Measurements from ENCODE around the gene FKBP15. TPM values are rescaled to one million over a fixed set of nuclear protein-coding genes. Genes with fewer than 3 reads are reported as not detected.

The FKBP15 gene
- total and polyA plus RNA-seq, 2 of the 13 experiments (the other 11 are each of a cell fraction or from before 2014, with no cell fraction given) = 12.3 to 18.6 TPM

DNA sequence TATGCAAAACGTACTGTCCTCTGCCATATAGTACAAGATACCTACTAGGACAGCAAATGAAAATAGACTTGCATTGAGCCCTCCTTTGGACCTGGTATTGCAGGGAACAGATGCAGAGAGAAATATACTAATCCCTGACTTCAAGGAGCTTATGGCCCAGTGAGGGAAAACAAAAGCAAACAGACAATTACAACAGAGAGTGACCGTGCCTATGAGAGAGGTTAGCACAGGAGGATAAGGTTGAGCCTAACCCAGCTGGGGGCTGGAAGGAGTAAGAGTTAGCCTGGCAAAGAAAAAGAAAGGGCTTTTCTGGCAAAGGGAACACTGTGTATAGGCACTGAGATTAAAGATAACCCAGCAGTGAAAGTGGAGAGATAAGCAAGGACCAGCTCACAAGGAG lies 48.8 kb upstream of the FKBP15 start (continued):
- TF ChIP-seq, protein P1, sequence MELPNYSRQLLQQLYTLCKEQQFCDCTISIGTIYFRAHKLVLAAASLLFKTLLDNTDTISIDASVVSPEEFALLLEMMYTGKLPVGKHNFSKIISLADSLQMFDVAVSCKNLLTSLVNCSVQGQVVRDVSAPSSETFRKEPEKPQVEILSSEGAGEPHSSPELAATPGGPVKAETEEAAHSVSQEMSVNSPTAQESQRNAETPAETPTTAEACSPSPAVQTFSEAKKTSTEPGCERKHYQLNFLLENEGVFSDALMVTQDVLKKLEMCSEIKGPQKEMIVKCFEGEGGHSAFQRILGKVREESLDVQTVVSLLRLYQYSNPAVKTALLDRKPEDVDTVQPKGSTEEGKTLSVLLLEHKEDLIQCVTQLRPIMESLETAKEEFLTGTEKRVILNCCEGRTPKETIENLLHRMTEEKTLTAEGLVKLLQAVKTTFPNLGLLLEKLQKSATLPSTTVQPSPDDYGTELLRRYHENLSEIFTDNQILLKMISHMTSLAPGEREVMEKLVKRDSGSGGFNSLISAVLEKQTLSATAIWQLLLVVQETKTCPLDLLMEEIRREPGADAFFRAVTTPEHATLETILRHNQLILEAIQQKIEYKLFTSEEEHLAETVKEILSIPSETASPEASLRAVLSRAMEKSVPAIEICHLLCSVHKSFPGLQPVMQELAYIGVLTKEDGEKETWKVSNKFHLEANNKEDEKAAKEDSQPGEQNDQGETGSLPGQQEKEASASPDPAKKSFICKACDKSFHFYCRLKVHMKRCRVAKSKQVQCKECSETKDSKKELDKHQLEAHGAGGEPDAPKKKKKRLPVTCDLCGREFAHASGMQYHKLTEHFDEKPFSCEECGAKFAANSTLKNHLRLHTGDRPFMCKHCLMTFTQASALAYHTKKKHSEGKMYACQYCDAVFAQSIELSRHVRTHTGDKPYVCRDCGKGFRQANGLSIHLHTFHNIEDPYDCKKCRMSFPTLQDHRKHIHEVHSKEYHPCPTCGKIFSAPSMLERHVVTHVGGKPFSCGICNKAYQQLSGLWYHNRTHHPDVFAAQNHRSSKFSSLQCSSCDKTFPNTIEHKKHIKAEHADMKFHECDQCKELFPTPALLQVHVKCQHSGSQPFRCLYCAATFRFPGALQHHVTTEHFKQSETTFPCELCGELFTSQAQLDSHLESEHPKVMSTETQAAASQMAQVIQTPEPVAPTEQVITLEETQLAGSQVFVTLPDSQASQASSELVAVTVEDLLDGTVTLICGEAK (IDR thresholded peaks at IDR 0.05) = no peak
- TF ChIP-seq, protein P1 (CRISPR knock-in tag; IDR thresholded peaks at IDR 0.05) = no peak

DNA sequence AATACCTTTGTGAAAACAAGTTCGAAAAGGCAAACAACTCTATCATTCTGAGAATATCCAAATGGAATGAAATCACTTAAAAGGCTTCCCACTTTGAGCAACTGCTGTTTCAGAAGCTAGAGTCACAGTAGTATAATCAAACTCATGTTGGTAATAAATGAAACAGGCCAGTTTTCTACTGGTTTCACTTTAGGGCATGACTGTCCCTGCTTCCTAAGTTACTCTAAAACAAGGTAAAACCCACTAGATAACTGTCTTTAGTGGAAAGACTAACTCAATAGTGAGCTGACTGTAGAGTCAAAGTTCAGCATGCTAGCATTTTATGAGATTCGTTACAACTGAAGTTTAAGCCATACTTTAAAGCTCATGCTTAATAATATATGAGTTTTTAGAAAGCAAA lies 48.3 kb upstream of the FKBP15 start:
- Histone ChIP-seq H4K20me1 (ENCODE audit: insufficient read depth, low read length) (no peaks in the 10 kb centered on the region; the same call in 1 of the 2 replicates), H3K79me2 (ENCODE audit: insufficient read depth, low read length) (peaks cover 7% of the 10 kb centered on the region), H3K27ac (ENCODE audit: extremely low read length, insufficient read depth, low read length) (no peak overlapping the region), H3K4me2 (ENCODE audit: low read depth, low read length) (no peak overlapping the region), H3K9ac (ENCODE audit: insufficient read depth, low read depth, low read length) (no peak overlapping the region), H3K36me3 (replicated peaks in 1 of 2; ENCODE audit: control insufficient read depth in 1 of 2, insufficient read depth in 2 of 2, low read length in 2 of 2) (peaks cover 16 to 51% of the 10 kb centered on the region in 2 experiments), H3K9me3 (ENCODE audit: low read length) (no peaks in the 10 kb centered on the region), H2AFZ (ENCODE audit: low read length) (no peak overlapping the region), H3K4me1 (ENCODE audit: insufficient read depth, low read length) (peaks cover 10% of the 10 kb centered on the region), H3K4me3 (replicated peaks in 1 of 3; ENCODE audit: insufficient read depth in 1 of 3, low read depth in 2 of 3, low read length in 3 of 3) (no peak overlapping the region), H3K27me3 (ENCODE audit: control insufficient read depth in 1 of 2, insufficient read depth in 2 of 2, low read length in 2 of 2) (no peaks in the 10 kb centered on the region)
- in situ Hi-C loops (cut with HindIII; ENCODE audit: extremely low pct_ligation_motif_present, low pct_unique_long_range_greater_than_20kb) (no loop called here), intact Hi-C loops (cut with micrococcal nuclease; ENCODE audit: unreplicated experiment) (no loop called here)
- BruUV-seq (replicated peaks) = no TSS peak
- FAIRE-seq = no peak
- ATAC-seq = no peak
- no peak for DNase-seq (ENCODE audit: low spot score)
- WGBS (ENCODE audit: low lambda C conversion rate) = 89% methylated on average over 2 of the region's 2 CpGs
- POLR2A ChIA-PET = no interaction called here
- CTCF ChIA-PET (ENCODE audit: low intra/inter-chr PET ratio, low total read pairs) = no interaction called here
- TF ChIP-seq MXI1 (IDR thresholded peaks at IDR 0.05; ENCODE audit: borderline replicate concordance, low read depth, low read length) = no peak
- TF ChIP-seq, protein P2, sequence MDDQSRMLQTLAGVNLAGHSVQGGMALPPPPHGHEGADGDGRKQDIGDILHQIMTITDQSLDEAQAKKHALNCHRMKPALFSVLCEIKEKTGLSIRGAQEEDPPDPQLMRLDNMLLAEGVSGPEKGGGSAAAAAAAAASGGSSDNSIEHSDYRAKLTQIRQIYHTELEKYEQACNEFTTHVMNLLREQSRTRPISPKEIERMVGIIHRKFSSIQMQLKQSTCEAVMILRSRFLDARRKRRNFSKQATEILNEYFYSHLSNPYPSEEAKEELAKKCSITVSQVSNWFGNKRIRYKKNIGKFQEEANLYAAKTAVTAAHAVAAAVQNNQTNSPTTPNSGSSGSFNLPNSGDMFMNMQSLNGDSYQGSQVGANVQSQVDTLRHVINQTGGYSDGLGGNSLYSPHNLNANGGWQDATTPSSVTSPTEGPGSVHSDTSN (CRISPR knock-in tag; IDR thresholded peaks at IDR 0.05; ENCODE audit: borderline replicate concordance) = no peak
- TF ChIP-seq, protein P3, sequence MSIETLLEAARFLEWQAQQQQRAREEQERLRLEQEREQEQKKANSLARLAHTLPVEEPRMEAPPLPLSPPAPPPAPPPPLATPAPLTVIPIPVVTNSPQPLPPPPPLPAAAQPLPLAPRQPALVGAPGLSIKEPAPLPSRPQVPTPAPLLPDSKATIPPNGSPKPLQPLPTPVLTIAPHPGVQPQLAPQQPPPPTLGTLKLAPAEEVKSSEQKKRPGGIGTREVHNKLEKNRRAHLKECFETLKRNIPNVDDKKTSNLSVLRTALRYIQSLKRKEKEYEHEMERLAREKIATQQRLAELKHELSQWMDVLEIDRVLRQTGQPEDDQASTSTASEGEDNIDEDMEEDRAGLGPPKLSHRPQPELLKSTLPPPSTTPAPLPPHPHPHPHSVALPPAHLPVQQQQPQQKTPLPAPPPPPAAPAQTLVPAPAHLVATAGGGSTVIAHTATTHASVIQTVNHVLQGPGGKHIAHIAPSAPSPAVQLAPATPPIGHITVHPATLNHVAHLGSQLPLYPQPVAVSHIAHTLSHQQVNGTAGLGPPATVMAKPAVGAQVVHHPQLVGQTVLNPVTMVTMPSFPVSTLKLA (IDR thresholded peaks at IDR 0.05) = no peak
- TF ChIP-seq ZNF629 (CRISPR knock-in tag; conservative IDR thresholded peaks at IDR 0.05) = no peak
- no peak for TF ChIP-seq SUZ12 (IDR thresholded peaks at IDR 0.05; ENCODE audit: low read depth, low read length)
- TF ChIP-seq, protein P4, sequence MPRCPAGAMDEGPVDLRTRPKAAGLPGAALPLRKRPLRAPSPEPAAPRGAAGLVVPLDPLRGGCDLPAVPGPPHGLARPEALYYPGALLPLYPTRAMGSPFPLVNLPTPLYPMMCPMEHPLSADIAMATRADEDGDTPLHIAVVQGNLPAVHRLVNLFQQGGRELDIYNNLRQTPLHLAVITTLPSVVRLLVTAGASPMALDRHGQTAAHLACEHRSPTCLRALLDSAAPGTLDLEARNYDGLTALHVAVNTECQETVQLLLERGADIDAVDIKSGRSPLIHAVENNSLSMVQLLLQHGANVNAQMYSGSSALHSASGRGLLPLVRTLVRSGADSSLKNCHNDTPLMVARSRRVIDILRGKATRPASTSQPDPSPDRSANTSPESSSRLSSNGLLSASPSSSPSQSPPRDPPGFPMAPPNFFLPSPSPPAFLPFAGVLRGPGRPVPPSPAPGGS (CRISPR knock-in tag; IDR thresholded peaks at IDR 0.05) = no peak
- TF ChIP-seq ZNF337 (CRISPR knock-in tag; IDR thresholded peaks at IDR 0.05; ENCODE audit: borderline replicate concordance, low read depth) = no peak
- no peak for TF ChIP-seq EEA1 (CRISPR knock-in tag; IDR thresholded peaks at IDR 0.05; ENCODE audit: borderline replicate concordance)

All from HepG2 (cell line).